Activated T-helper 1 cell treated with anti-CD3 and anti-CD28 coated beads, Interleukin-12 subunit alpha, Interleukin-12 subunit beta, Interleukin-2, Interleukin-4 antibody, amounts not matched to agents 30 ng/mL and 10 ng/mL and 1 ng/mL, durations not matched to agents 14 hours and 24 hours and 36 hours (primary cell): ENCODE results near the gene TFB2M. TPM values are rescaled to one million over a fixed set of nuclear protein-coding genes. Genes with fewer than 3 reads are reported as not detected.
A peak's percentile ranks its signal among the peaks of the same experiment; 100 is the strongest.

Experiments used
- DNase-seq: peaks from one replicate; pipeline ENCODE4 v3.0.0; 2021; ENCODE audit warnings: low spot score
- H3K27ac Mint-ChIP-seq: one replicate; pipeline ENCODE4 v1.8.0; 2021; ENCODE audit warnings: mild to moderate bottlenecking, mixed read lengths
- H3K27me3 Mint-ChIP-seq: one replicate; pipeline ENCODE4 v1.8.0; 2022; ENCODE audit warnings: mild to moderate bottlenecking, moderate library complexity, mixed read lengths; ENCODE audit not compliant: insufficient read depth
- H3K36me3 Mint-ChIP-seq: one replicate; pipeline ENCODE4 v1.8.0; 2021; ENCODE audit warnings: low read depth, mixed read lengths
- H3K4me1 Mint-ChIP-seq: one replicate; pipeline ENCODE4 v1.8.0; 2021; ENCODE audit warnings: low read depth, mixed read lengths
- H3K4me3 Mint-ChIP-seq: one replicate; pipeline ENCODE4 v1.8.0; 2021; ENCODE audit warnings: mild to moderate bottlenecking, moderate library complexity, mixed read lengths
- H3K9me3 Mint-ChIP-seq: one replicate; pipeline ENCODE4 v1.8.0; 2021; ENCODE audit warnings: mixed read lengths
- intact Hi-C: fragments of 100-400 bp; cut with micrococcal nuclease; formaldehyde crosslinking; loops from one replicate; pipeline ENCODE4 v1.15.1; 2024
- total RNA-seq: library from RNA; stranded (reverse); gene quantifications from 2 replicates; pipeline ENCODE4 v1.2.3, GENCODE V29; 2022

The TFB2M gene
- total RNA-seq, 1 donor from 2014 or later, result 30.9 TPM

DNA sequence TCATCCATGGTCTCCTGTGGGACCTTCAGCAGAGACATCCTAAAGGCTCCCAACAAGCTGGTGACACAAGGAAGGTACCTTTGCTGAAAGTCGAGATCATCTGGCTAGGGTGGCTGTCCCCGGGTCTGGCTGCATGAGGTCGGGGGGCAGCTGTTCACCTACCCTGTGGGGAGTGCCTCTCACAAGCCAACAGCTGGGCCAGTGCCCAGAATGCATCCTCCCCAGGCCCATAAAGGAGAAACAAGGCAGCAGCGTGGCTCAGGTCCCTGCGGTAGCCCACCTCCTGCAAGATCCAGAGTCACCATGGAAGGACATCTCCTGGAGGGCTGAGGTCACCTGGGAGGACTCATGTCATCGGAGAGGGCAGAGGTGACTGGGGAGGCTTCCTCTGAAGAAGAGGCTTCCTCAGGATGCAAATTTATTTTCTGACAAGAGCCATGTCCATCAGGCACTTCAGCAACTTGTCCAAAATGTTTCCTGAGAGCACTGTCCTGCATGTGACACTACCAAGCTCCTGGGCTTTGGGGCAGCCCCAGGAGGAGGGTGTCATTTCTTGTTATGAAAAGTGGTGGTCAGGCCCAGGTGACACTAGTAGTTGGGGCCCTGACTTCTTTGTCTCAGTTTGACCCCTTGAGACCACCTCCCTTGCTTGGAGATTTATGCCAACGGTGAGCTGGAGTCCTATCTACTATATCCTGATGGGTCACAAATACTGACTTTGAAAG is 52.3 kb downstream of the TFB2M start:
- Mint-ChIP-seq H3K4me1 (no peaks in the 10 kb centered on the region), H3K9me3 (peaks cover 24% of the 10 kb centered on the region), H3K27ac (no peak overlapping the region), H3K36me3 (no peaks in the 10 kb centered on the region), H3K27me3 (no peaks in the 10 kb centered on the region), H3K4me3 (no peak overlapping the region)
- DNase-seq, result no peak
- intact Hi-C loops, result no loop called here

DNA sequence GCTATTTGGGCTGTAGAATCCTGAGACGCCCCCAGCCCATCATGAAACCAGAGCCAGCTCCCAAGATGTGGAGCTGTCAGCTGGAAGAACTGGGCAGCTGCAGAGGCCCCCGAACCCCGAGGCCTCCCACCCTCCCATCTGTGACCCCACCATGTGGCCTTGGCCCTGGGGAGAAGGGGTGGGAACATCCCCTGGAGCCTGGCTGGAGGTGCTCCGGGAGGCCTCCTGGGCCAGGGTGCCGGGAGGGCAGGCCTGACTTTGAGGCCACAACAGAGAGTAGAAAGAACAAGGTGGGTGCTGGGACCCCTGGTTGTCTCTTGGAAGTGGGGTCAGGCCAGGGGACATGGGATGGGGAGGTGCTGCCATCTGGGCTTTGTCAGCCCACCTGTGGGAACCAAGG is 53.0 kb downstream of the TFB2M start:
- intact Hi-C loops, result no loop called here
- H3K36me3 Mint-ChIP-seq, result no peaks in the 10 kb centered on the region
- H3K27ac Mint-ChIP-seq, result no peak overlapping the region
- DNase-seq, result no peak
- no peak overlapping the region for H3K4me3 Mint-ChIP-seq
- no peaks in the 10 kb centered on the region for H3K27me3 Mint-ChIP-seq
- no peaks in the 10 kb centered on the region for H3K4me1 Mint-ChIP-seq
- H3K9me3 Mint-ChIP-seq, result peaks cover 24% of the 10 kb centered on the region

DNA sequence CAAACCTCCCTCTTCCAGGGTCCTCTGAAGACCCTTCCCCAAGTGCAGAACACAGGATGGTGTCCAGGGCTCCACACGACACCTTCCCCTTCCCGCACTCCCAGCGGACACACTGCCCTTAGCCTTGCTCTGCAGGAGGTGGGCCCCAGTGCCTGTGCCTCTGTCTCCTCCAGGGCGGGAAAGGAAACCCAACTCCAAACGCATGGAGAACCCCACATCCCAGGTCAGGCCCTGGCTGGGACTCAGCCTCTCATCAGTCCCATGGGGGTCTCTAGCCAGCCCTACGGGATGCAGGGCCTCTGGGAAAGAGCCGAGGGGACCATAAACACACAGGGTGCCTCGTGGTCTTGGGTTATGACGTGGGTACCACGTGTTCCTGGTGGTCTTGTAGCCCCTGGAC is 53.4 kb downstream of the TFB2M start:
- no peaks in the 10 kb centered on the region for H3K36me3 Mint-ChIP-seq
- no peaks in the 10 kb centered on the region for H3K27me3 Mint-ChIP-seq
- H3K4me1 Mint-ChIP-seq, result peaks cover 2% of the 10 kb centered on the region
- no peak overlapping the region for H3K4me3 Mint-ChIP-seq
- H3K9me3 Mint-ChIP-seq, result peaks cover 24% of the 10 kb centered on the region
- no peak overlapping the region for H3K27ac Mint-ChIP-seq
- DNase-seq, result no peak
- intact Hi-C loops, result no loop called here

DNA sequence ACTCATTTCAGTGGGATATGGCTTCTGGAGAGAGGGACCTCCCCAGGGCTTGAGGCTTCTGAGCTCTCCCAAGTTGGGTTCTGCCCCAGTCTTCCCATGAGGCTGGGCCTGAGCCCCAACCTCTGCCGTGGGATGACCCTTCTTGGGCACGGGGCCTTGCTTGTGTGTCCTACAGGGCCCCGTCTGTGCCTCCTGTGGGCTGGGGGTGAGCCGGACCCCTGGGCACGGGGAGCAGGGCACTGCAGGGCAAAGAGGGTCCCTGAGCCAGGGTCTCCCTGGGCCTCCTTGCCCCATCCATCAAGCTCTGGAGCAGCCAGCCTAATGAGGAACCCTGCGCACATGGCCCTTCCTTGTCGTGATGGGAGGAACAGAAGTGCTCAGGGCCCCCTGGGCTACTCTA is 53.8 kb downstream of the TFB2M start:
- H3K4me3 Mint-ChIP-seq, result no peak overlapping the region
- H3K27me3 Mint-ChIP-seq, result no peaks in the 10 kb centered on the region
- no peaks in the 10 kb centered on the region for H3K36me3 Mint-ChIP-seq
- peaks cover 24% of the 10 kb centered on the region for H3K9me3 Mint-ChIP-seq
- H3K4me1 Mint-ChIP-seq, result peaks cover 7% of the 10 kb centered on the region
- intact Hi-C loops, result no loop called here
- no peak overlapping the region for H3K27ac Mint-ChIP-seq
- DNase-seq, result no peak

DNA sequence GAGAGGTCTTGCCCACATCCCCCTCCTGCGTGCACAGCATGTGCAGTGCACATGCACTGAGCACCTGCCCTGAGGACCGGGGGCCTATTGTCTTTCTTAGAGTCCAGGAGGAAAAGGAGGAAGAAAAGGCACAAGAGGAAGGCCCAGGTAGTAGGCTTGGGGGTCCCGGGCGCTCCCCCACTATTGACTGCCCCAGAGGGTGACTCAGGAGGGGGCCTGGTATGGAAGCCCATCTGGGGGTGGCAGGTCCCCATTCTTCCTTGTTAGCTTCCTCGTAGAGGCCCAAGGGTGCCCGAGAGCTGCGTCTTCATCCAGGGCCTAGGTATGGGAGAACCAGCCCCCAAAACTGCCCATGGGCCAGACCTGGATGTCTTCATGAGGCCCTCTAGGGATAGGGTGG is 54.9 kb downstream of the TFB2M start:
- Mint-ChIP-seq H3K27me3 (no peaks in the 10 kb centered on the region), H3K36me3 (peaks cover 1% of the 10 kb centered on the region), H3K27ac (no peak overlapping the region), H3K9me3 (peaks cover 20% of the 10 kb centered on the region), H3K4me3 (no peak overlapping the region), H3K4me1 (peaks cover 12% of the 10 kb centered on the region)
- DNase-seq, result no peak
- intact Hi-C loops, result no loop called here

DNA sequence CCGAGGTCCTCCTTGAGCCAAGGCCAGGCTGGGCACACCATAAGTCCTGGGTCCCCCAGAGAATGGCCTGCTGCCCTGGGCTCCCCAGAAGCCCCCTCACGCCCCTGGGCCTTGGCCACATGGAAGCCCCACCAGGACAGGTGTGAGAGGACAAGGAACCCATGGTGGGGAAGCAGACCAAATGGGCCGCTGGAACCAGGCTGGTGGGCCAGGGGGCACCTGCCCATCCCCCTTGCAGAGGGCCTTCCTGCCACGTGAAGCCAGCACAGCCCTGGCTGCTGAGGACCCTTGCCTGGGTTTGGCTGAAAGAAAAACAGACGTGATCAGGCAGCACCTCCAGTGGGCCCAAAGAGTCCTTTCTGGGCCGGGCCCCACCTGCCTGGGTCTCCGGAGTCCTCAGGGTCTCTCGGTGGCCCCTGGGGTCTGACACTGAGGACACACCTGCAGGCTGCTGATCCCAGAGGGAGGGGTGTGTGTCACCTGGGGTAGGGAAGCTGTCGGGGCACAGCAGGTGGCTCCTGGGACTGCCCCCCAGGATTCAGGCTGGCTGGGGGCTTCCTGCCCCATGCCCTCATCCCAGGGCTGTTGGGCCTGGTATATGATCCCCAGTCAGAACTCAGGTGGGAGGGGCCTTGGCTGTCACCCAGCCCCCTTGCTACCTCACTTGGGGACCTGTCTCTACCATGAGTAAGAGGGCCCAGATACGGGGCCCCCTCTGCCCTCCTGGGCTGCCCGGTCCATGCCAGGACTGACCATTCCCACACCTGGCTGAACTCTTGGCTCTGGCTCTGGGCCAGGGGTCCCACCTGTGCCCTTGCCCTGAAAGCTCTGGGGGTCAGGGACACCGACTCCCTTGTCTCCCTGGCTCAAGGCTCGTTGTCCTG is 55.7 kb downstream of the TFB2M start:
- Mint-ChIP-seq H3K4me1 (peaks cover 20% of the 10 kb centered on the region), H3K27me3 (no peaks in the 10 kb centered on the region), H3K9me3 (peaks cover 15% of the 10 kb centered on the region), H3K36me3 (peaks cover 5% of the 10 kb centered on the region), H3K27ac (no peak overlapping the region), H3K4me3 (no peak overlapping the region)
- no peak for DNase-seq
- intact Hi-C loops, result no loop called here

DNA sequence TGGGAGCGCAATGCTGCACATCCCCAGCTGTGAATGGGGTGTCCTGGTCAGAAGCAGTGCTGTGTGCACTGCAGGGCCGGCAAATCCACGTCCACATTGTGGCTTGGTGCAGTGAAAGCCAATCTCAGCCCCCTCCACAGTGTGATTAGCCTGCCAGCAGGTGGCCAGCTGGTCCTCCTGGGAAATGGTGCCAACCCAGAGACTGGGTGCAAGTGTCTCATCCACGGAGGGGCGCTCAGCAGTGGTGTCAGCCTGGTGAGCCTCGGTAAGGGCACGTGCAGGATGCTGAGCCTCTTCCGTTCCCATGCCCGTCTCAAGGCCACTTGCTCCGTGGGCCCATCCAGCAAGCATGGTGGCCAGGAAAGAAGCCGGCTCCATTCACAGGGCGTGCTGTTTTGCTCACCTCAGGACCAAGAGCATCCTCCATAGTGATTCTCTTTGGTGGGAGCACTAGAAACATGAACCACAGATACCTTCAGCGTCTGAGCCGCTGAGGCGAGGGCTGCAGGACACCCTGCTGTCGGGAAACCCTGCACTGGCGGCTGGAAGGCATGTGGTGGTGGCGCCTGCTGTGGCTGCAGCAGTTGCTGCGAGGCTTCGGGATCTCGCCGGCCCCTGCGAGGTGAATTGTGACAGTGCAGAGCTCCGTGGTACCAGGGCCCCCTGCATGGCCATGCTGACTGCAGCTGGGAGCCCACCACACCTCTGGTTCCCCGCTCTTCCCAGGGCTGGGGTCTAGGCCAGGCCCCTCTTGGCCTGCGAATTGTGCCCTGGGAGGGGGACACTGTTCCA is 57.0 kb downstream of the TFB2M start:
- Mint-ChIP-seq H3K4me1 (peaks cover 26% of the 10 kb centered on the region), H3K36me3 (peaks cover 5% of the 10 kb centered on the region), H3K4me3 (peak overlapping the region; percentile 97), H3K27me3 (no peaks in the 10 kb centered on the region), H3K9me3 (peaks cover 4% of the 10 kb centered on the region), H3K27ac (no peak overlapping the region)
- DNase-seq, result no peak
- intact Hi-C loops, result loop anchor here (10.0 kb wide), 1 partner anchor 216 kb away; the partner anchor contains the start of gene SCCPDH

DNA sequence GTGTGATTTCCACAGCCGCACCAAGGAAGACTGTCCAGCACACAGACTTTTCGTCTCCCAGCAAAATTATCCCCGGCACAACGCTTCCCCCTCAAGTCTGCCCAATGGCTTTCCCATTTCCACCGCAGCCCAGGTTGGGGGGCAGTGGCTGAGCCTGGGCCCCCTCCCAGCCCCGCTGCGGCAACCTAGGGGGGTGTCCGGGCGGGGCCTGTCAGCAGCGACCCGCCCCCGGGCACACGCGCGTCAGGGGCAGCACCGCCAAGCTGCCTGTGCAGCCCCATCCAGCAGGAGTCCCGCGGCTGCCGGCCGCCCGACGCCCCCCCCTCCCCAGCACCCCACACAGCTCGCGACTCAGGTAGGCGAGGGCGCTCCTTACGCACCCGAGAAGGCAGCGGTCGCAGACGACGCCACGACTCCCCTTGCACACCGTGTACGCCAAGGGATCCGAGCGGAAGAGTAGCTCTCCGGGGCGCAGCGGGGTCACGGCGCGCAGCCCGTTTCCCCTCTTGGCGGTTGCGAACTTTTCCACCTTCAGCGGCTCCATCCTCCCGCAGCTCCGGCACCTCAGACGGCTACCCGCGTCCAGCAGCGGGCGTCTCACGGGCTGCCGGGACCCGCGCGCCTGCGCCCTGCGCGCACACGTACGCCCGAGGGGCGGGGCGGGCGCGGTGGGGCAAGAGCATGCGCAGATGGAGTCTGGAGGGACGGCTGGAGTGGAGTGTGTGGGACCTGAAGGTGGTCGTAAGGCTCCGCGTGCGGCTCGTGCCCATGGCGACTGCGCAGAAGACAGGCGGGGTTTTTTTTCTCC is 59.2 kb downstream of the TFB2M start, which contains the start of gene SMYD3:
SMYD3 (minus strand) TSS at position 606 of the 808 bp plus-strand sequence.
- peak; percentile 71 for DNase-seq
- Mint-ChIP-seq H3K9me3 (no peaks in the 10 kb centered on the region), H3K4me3 (peak within 1 kb of the TSS; percentile 97), H3K4me1 (peaks cover 26% of the 10 kb centered on the region), H3K27me3 (no peaks in the 10 kb centered on the region), H3K36me3 (peaks cover 5% of the 10 kb centered on the region), H3K27ac (peak within 1 kb of the TSS; percentile 84)
- intact Hi-C loops, result loop anchor here (1.0 to 10.0 kb wide), 5 partner anchors 10 to 426 kb away; partner anchors contain the start of genes CNST, SCCPDH and TFB2M

DNA sequence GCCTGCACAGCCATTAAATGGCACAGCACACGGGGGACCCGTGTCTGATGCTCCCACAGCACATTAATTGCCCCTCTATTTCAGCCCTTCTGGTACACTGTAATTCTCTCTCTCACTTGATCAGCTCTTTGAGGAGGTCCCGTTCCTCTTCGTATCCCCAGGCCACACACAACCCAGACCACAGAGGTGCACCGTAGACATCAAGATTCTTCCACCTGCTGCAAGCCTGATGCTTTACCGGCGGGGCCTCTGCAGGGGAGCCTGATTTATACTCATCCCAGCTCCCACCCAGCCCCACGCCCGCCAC is 59.7 kb downstream of the TFB2M start:
- intact Hi-C loops, result loop anchor here (2.0 to 10.0 kb wide), 2 partner anchors 218 to 426 kb away; partner anchors contain the start of gene SCCPDH
- peaks cover 26% of the 10 kb centered on the region for H3K4me1 Mint-ChIP-seq
- peak overlapping the region; percentile 76 for H3K27ac Mint-ChIP-seq
- H3K4me3 Mint-ChIP-seq, result peak overlapping the region; percentile 97
- H3K27me3 Mint-ChIP-seq, result no peaks in the 10 kb centered on the region
- peaks cover 10% of the 10 kb centered on the region for H3K36me3 Mint-ChIP-seq
- no peak for DNase-seq
- no peaks in the 10 kb centered on the region for H3K9me3 Mint-ChIP-seq

DNA sequence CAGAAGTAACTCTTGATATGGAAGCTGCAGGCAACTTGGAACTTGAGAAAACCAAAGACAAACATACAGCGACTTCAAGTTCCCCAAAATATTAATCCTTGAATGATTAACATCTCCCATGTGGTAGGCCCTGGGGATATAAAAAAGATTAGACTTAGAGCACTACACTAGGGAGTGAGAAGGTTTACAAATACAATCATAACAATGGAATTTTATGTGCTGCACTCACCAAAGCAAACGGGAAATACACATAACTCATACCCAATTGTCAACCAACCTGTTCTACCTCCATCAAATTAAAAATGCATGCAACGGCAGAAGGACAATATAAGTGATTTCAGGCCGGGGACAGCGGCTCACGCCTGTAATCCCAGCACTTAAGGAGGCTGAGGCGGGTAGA is 62.7 kb downstream of the TFB2M start:
- Mint-ChIP-seq H3K27ac (no peak overlapping the region), H3K36me3 (peaks cover 11% of the 10 kb centered on the region), H3K4me3 (no peak overlapping the region), H3K27me3 (no peaks in the 10 kb centered on the region), H3K4me1 (peaks cover 26% of the 10 kb centered on the region), H3K9me3 (no peaks in the 10 kb centered on the region)
- intact Hi-C loops, result loop anchor here (10.0 kb wide), 1 partner anchor 221 kb away; the partner anchor contains the start of gene SCCPDH
- DNase-seq, result no peak

DNA sequence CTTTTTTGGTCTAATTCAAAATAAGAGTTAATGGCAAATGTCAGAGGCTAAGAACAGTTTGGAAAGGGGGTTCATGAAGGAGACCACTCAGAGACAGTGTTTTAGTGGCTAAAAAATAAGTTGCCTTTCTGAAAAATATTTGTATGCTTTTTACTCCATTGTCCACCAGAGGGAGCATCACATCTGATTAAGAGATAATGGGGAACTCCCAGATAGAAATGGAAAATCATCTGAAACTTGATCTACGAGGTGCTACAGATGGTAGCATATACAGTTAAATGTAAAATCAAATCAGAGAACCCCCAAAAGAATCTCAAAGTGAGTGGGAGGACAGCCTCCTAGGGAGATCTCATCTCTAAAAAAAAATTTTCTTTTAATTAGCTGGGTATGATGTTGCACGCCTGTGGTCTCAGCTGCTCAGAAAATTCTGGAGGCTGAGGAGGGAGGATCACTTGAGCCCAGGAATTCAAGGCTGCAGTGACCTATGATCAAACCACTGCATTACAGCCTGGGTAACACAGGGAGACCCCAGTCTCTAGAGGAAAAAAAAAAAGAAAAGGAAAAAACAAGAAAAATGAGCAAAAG is 68.6 kb downstream of the TFB2M start:
- Mint-ChIP-seq H3K4me3 (no peak overlapping the region), H3K36me3 (peaks cover 7% of the 10 kb centered on the region), H3K9me3 (no peaks in the 10 kb centered on the region), H3K27ac (peak overlapping the region; percentile 26), H3K4me1 (peaks cover 11% of the 10 kb centered on the region), H3K27me3 (no peaks in the 10 kb centered on the region)
- intact Hi-C loops, result loop anchor here (1.0 kb wide), 5 partner anchors 10 to 257 kb away; partner anchors contain the start of genes CNST, SMYD3 and TFB2M
- DNase-seq, result no peak
